OCI-LY7 (cell line): ENCODE data around the gene MAP10. TPM values are rescaled to one million over a fixed set of nuclear protein-coding genes. Genes with fewer than 3 reads are reported as not detected.

Source experiments
- BruUV-seq: library from RNA; stranded (reverse); fragments of 400-500 nt; replicated peaks from 2 replicates; lab custom pipeline; 2021; lab: Mats Ljungman, UMichigan
- CTCF ChIA-PET: fragments of 300-600 bp; sonication (Branson Sonifier 250); formaldehyde crosslinking; loops from one replicate; lab custom pipeline; 2022; ENCODE audit warnings: antibody characterized with exemption; ENCODE audit not compliant: unreplicated experiment; lab: Charles Lee
- POLR2A ChIA-PET: fragments of 300-600 bp; sonication (Branson Sonifier 250); formaldehyde crosslinking; loops from one replicate; lab custom pipeline; 2022; ENCODE audit warnings: antibody characterized with exemption; lab: Charles Lee
- DNase-seq: peaks from one replicate; pipeline ENCODE4 v3.0.0-alpha.2; 2015; ENCODE audit warnings: low spot score
- H2AFZ ChIP-seq: fragments of 200-600 bp; sonication (generic), shearing (Covaris generic); 2 replicates; pipeline ENCODE4 v1.6.1; 2014; ENCODE audit warnings: mild to moderate bottlenecking, antibody characterized with exemption, low read length, moderate library complexity
- H3K27ac ChIP-seq: fragments of 200-600 bp; sonication (generic); 2 replicates; pipeline ENCODE4 v1.5.1; 2014; ENCODE audit warnings: mixed run types, low read depth, mild to moderate bottlenecking, moderate library complexity, low read length, inconsistent platforms; ENCODE audit not compliant: poor library complexity, severe bottlenecking
- H3K36me3 ChIP-seq: fragments of 200-600 bp; sonication (generic); 2 replicates; pipeline ENCODE4 v1.6.1; 2014; ENCODE audit warnings: mild to moderate bottlenecking, antibody characterized with exemption, low read length, moderate library complexity, mixed read lengths; ENCODE audit not compliant: insufficient read depth
- H3K4me1 ChIP-seq: fragments of 200-600 bp; sonication (generic); 2 replicates; pipeline ENCODE4 v1.5.1; 2014; ENCODE audit warnings: mild to moderate bottlenecking, low read length; ENCODE audit not compliant: insufficient read depth, poor library complexity, severe bottlenecking
- H3K4me2 ChIP-seq: fragments of 200-600 bp; sonication (generic); 2 replicates; pipeline ENCODE4 v1.6.1; 2014; ENCODE audit warnings: mild to moderate bottlenecking, low read length
- H3K4me3 ChIP-seq: fragments of 200-600 bp; sonication (generic); 2 replicates; pipeline ENCODE4 v1.5.1; 2014; ENCODE audit warnings: mild to moderate bottlenecking, low read depth, low read length; ENCODE audit not compliant: poor library complexity, severe bottlenecking
- H3K79me2 ChIP-seq: fragments of 200-600 bp; sonication (generic); 2 replicates; pipeline ENCODE4 v1.6.1; 2016; ENCODE audit warnings: low read depth, mild to moderate bottlenecking, low read length, moderate library complexity, mixed read lengths; ENCODE audit not compliant: insufficient read depth
- H3K9me2 ChIP-seq: fragments of 200-600 bp; sonication (generic); 2 replicates; pipeline ENCODE4 v1.6.1; 2016; ENCODE audit warnings: mild to moderate bottlenecking, low read length, mixed read lengths; ENCODE audit not compliant: insufficient read depth
- H3K9me3 ChIP-seq: fragments of 200-600 bp; sonication (generic); 2 replicates; pipeline ENCODE4 v1.6.1; 2014; ENCODE audit warnings: mild to moderate bottlenecking, mixed run types, low read length, mixed read lengths
- H4K20me1 ChIP-seq: fragments of 200-600 bp; sonication (generic); 2 replicates; pipeline ENCODE4 v1.6.1; 2014; ENCODE audit warnings: mild to moderate bottlenecking, antibody characterized with exemption, low read length, moderate library complexity, mixed read lengths; ENCODE audit not compliant: insufficient read depth
- CTCF ChIP-seq: fragments of 200-600 bp; sonication (generic); conservative IDR thresholded peaks from 2 replicates; pipeline ENCODE4 v1.5.1; 2014; ENCODE audit warnings: mild to moderate bottlenecking, antibody characterized with exemption, low read length, moderate library complexity, mixed read lengths
- EZH2phosphoT487 ChIP-seq: fragments of 200-600 bp; sonication (generic); IDR thresholded peaks from 2 replicates; pipeline ENCODE4 v1.6.1; 2018; ENCODE audit warnings: low read depth, borderline replicate concordance, mild to moderate bottlenecking, mixed run types, antibody characterized with exemption, low read length, moderate library complexity, mixed read lengths
- intact Hi-C: fragments of 100-400 bp; cut with micrococcal nuclease; formaldehyde crosslinking; loops from one replicate; pipeline ENCODE4 v1.10.0; 2022; ENCODE audit not compliant: unreplicated experiment
- total RNA-seq, 2 experiments: library from RNA; depleted of rRNA in 1 of 2; stranded (reverse); fragments of >200 nt in 1 of 2; shearing (Covaris generic) in 1 of 2; gene quantifications; 2 replicates each; pipeline ENCODE4 v1.2.3, GENCODE V29; 2014 to 2022

The MAP10 gene
- total RNA-seq, 2 experiments from 2014 or later: 1.6 to 4.9 TPM

GRCh38 chr1:232837087-232837486 is 31.9 kb downstream of the MAP10 start:
- no peak for TF ChIP-seq EZH2phosphoT487
- no peak for TF ChIP-seq CTCF

DNA sequence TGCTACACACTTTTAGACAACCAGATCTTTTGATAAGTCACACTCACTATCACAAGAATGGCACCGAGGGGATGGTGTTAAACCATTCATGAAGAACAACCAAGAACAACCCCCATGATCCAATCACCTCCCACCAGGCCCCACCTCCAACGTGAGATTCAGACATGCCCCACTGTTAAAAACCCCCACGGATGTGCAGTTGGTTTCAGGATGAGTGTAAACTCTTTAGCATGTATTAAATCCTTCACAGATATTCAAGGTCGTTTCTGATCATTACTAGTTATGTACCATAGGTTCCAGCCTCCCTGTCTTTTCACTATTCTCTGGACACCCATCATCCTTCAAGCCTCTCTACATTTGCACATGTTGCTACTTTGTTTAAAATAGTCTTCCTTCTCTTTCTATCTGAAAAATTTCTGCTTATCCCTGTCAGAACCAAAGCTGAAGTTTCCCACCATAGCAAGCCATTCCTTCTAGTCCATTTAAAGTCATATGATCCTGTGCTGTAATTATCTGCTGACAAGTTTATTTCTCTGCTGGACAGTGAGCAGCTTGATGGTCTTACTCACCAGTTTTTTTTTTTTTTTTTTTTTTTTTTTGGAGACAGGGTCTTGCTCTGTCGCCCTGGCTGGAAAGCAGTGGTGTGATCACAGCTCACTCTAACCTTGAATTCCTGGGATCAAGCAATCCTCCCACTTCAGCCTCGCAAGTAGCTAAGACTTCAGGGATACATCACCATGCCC is 36.8 kb downstream of the MAP10 start:
- intact Hi-C loops: no loop called here
- no peak overlapping the region for H3K4me3 ChIP-seq
- no peaks in the 10 kb centered on the region for H3K4me1 ChIP-seq
- no peaks in the 10 kb centered on the region for H3K36me3 ChIP-seq
- ChIA-PET POLR2A (interaction anchor here (0.6 kb wide), 1 partner anchor 1231 kb away, joined by 6 read pairs; no protein-coding TSS in a partner anchor), CTCF (no interaction called here)
- no peaks in the 10 kb centered on the region; the same call in 1 of the 2 replicates for H3K9me2 ChIP-seq
- no TSS peak for BruUV-seq
- no peak for DNase-seq
- H4K20me1 ChIP-seq: no peaks in the 10 kb centered on the region
- no peak overlapping the region for H3K4me2 ChIP-seq
- no peak for TF ChIP-seq EZH2phosphoT487
- no peak for TF ChIP-seq CTCF
- no peaks in the 10 kb centered on the region for H3K79me2 ChIP-seq
- H2AFZ ChIP-seq: no peak overlapping the region
- no peak overlapping the region for H3K27ac ChIP-seq
- H3K9me3 ChIP-seq: no peaks in the 10 kb centered on the region

More at GRCh38 chr1:232837087-232837486, 31.9 kb downstream of the MAP10 start:
- intact Hi-C loops: no loop called here
- DNase-seq: no peak
- Histone ChIP-seq H3K36me3 (no peaks in the 10 kb centered on the region), H3K4me1 (no peaks in the 10 kb centered on the region), H2AFZ (no peak overlapping the region), H3K79me2 (no peaks in the 10 kb centered on the region), H3K4me3 (no peak overlapping the region), H4K20me1 (no peaks in the 10 kb centered on the region), H3K27ac (no peak overlapping the region), H3K9me3 (no peaks in the 10 kb centered on the region), H3K4me2 (no peak overlapping the region), H3K9me2 (no peaks in the 10 kb centered on the region; the same call in 1 of the 2 replicates)
- CTCF ChIA-PET: no interaction called here
- POLR2A ChIA-PET: no interaction called here
- no TSS peak for BruUV-seq

DNA sequence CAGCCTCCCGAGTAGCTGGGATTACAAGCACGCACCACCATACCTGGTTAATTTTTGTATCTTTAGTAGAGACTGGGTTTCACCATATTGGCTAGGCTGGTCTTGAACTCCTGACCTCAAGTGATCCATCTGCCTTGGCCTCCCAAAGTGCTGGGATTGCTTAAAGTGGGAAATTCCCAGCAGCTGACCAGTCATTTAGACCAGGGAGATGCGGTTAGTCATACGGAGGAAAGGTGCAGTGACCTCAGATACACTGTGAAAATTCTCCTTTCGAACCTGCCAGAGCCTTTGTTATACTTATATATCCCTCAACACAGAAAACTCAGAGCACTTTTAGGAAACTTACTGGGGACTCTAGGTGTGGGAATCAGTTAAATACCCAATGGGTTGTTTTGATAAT is 39.6 kb downstream of the MAP10 start:
- H4K20me1 ChIP-seq: no peaks in the 10 kb centered on the region
- no peak overlapping the region for H3K27ac ChIP-seq
- no peak overlapping the region for H2AFZ ChIP-seq
- no peak overlapping the region for H3K4me2 ChIP-seq
- no peaks in the 10 kb centered on the region for H3K36me3 ChIP-seq
- no peaks in the 10 kb centered on the region for H3K4me1 ChIP-seq
- no peaks in the 10 kb centered on the region for H3K9me2 ChIP-seq
- no peaks in the 10 kb centered on the region for H3K9me3 ChIP-seq
- ChIA-PET POLR2A (no interaction called here), CTCF (no interaction called here)
- no TSS peak for BruUV-seq
- H3K79me2 ChIP-seq: no peaks in the 10 kb centered on the region
- no peak for TF ChIP-seq EZH2phosphoT487
- no peak for TF ChIP-seq CTCF
- intact Hi-C loops: no loop called here
- no peak overlapping the region for H3K4me3 ChIP-seq
- DNase-seq: no peak
